H1 (cell line): ENCODE data around the gene CCDC8. TPM values are rescaled to one million over a fixed set of nuclear protein-coding genes. Genes with fewer than 3 reads are reported as not detected.

Experiments
- CTCF ChIA-PET: fragments of 300-600 bp; sonication (Branson Sonifier 250); formaldehyde crosslinking; loops from one replicate; lab custom pipeline; 2021; ENCODE audit not compliant: partially characterized antibody; lab: Charles Lee
- POLR2A ChIA-PET: fragments of 300-600 bp; sonication (Branson Sonifier 250); formaldehyde crosslinking; loops from one replicate; lab custom pipeline; 2021; ENCODE audit warnings: inconsistent platforms; ENCODE audit not compliant: partially characterized antibody; lab: Charles Lee
- DNase-seq, 2 experiments: peaks; one replicate each; pipeline versions ENCODE4 v3.0.0 to v3.0.0-alpha.2; 2010 to 2022; ENCODE audit warnings: low spot score in 2 of 2, low read depth in 1 of 2, mixed read lengths in 1 of 2
- FAIRE-seq: peaks from 2 replicates; lab custom pipeline; 2011; peaks lifted over from hg19 to GRCh38; lab: Jason Lieb, UNC
- H2AFZ ChIP-seq: 2 replicates; pipeline ENCODE4 v1.8.1; 2012; ENCODE audit warnings: low read length, inconsistent platforms
- H2AK5ac ChIP-seq: 2 replicates; pipeline ENCODE4 v1.6.1; 2013; ENCODE audit warnings: low read depth, low read length
- H2BK120ac ChIP-seq: replicated peaks from 2 replicates; pipeline ENCODE3; 2013; ENCODE audit warnings: low read depth, low read length, inconsistent platforms
- H2BK12ac ChIP-seq: 2 replicates; pipeline ENCODE4 v1.6.1; 2013; ENCODE audit warnings: low read depth, low read length
- H2BK15ac ChIP-seq: 2 replicates; pipeline ENCODE4 v1.6.1; 2013; ENCODE audit warnings: low read length
- H2BK20ac ChIP-seq: 2 replicates; pipeline ENCODE4 v1.6.1; 2013; ENCODE audit warnings: low read length
- H2BK5ac ChIP-seq: 2 replicates; pipeline ENCODE4 v1.6.1; 2013; ENCODE audit warnings: low read depth, low read length
- H3K14ac ChIP-seq: 2 replicates; pipeline ENCODE4 v1.6.1; 2013; ENCODE audit warnings: inconsistent platforms; ENCODE audit not compliant: insufficient read length
- H3K18ac ChIP-seq: 2 replicates; pipeline ENCODE4 v1.6.1; 2013; ENCODE audit warnings: low read length; ENCODE audit errors: extremely low read depth
- H3K23ac ChIP-seq: 2 replicates; pipeline ENCODE4 v1.6.1; 2013; ENCODE audit warnings: inconsistent platforms; ENCODE audit not compliant: insufficient read length
- H3K23me2 ChIP-seq: 2 replicates; pipeline ENCODE4 v1.6.1; 2013; ENCODE audit warnings: low read depth, low read length
- H3K27ac ChIP-seq: 2 replicates; pipeline ENCODE4 v1.6.1; 2011; ENCODE audit warnings: low read depth, low read length, inconsistent platforms
- H3K27me3 ChIP-seq, 4 experiments: replicated peaks in 1 of 4; 1 replicate in 1 of 4; 2 replicates in 3 of 4; pipeline versions ENCODE4 v1.6.1 to v1.8.1; 2011 to 2013; ENCODE audit warnings: low read length in 3 of 4, mild to moderate bottlenecking in 3 of 4, inconsistent platforms in 2 of 4, mixed read lengths in 2 of 4, moderate library complexity in 1 of 4; ENCODE audit not compliant: control insufficient read depth in 3 of 4, insufficient read depth in 3 of 4; ENCODE audit errors: extremely low read depth in 1 of 4
- H3K36me3 ChIP-seq, 4 experiments: 2 replicates each; pipeline versions ENCODE4 v1.6.1 to v1.8.1; 2011 to 2013; ENCODE audit warnings: mild to moderate bottlenecking in 4 of 4, low read length in 3 of 4, moderate library complexity in 2 of 4, control low read depth in 1 of 4, inconsistent platforms in 1 of 4; ENCODE audit not compliant: insufficient read depth in 4 of 4, control insufficient read depth in 2 of 4
- H3K4ac ChIP-seq: replicated peaks from 2 replicates; pipeline ENCODE3; 2013; ENCODE audit warnings: low read length, low read depth, mixed read lengths, inconsistent platforms; ENCODE audit not compliant: insufficient read length
- H3K4me1 ChIP-seq, 4 experiments: replicated peaks in 1 of 4; 1 replicate in 1 of 4; 2 replicates in 3 of 4; pipeline versions ENCODE4 v1.6.1 to v1.8.1; 2011 to 2013; ENCODE audit warnings: low read length in 3 of 4, inconsistent platforms in 2 of 4, mixed read lengths in 1 of 4; ENCODE audit not compliant: insufficient read depth in 4 of 4, control insufficient read depth in 3 of 4
- H3K4me2 ChIP-seq, 2 experiments: 2 replicates each; pipeline versions ENCODE4 v1.6.1 to v1.8.1; 2011 to 2013; ENCODE audit warnings: low read depth in 2 of 2, low read length in 2 of 2, control low read depth in 1 of 2, inconsistent platforms in 1 of 2, mild to moderate bottlenecking in 1 of 2; ENCODE audit not compliant: insufficient read depth in 1 of 2
- H3K4me3 ChIP-seq, 4 experiments: fragments of 200-600, 300-600 bp in 1 of 4; sonication (generic), shearing (Covaris generic), sonication (Bioruptor Twin) in 1 of 4; 2 replicates each; pipeline versions ENCODE4 v1.5.1 to v1.8.1; 2011 to 2016; ENCODE audit warnings: low read length in 4 of 4, low read depth in 3 of 4, control low read depth in 2 of 4, inconsistent platforms in 2 of 4, mild to moderate bottlenecking in 2 of 4, mixed read lengths in 1 of 4, moderate library complexity in 1 of 4; ENCODE audit not compliant: insufficient read depth in 2 of 4; ENCODE audit errors: extremely low read depth in 1 of 4
- H3K56ac ChIP-seq: replicated peaks from 2 replicates; pipeline ENCODE3; 2013; ENCODE audit warnings: low read depth, mild to moderate bottlenecking, mixed read lengths, low read length, inconsistent platforms; ENCODE audit not compliant: insufficient read length
- H3K79me1 ChIP-seq: 2 replicates; pipeline ENCODE4 v1.6.1; 2013; ENCODE audit warnings: low read depth, low read length, control low read depth
- H3K79me2 ChIP-seq, 2 experiments: 2 replicates each; pipeline versions ENCODE4 v1.6.1 to v1.8.1; 2012 to 2013; ENCODE audit warnings: low read length in 2 of 2, mild to moderate bottlenecking in 2 of 2, inconsistent platforms in 1 of 2; ENCODE audit not compliant: insufficient read depth in 2 of 2, control insufficient read depth in 1 of 2
- H3K9ac ChIP-seq, 4 experiments: replicated peaks in 1 of 4; 1 replicate in 1 of 4; 2 replicates in 3 of 4; pipeline versions ENCODE4 v1.6.1 to v1.8.1; 2011 to 2013; ENCODE audit warnings: low read depth in 3 of 4, low read length in 3 of 4, control low read depth in 2 of 4, mild to moderate bottlenecking in 2 of 4, moderate library complexity in 2 of 4, inconsistent platforms in 1 of 4; ENCODE audit errors: extremely low read depth in 1 of 4
- H3K9me3 ChIP-seq, 2 experiments: 2 replicates each; pipeline versions ENCODE4 v1.6.1 to v1.8.1; 2012 to 2013; ENCODE audit warnings: mild to moderate bottlenecking in 2 of 2, moderate library complexity in 2 of 2, control low read depth in 1 of 2, inconsistent platforms in 1 of 2, low read depth in 1 of 2, low read length in 1 of 2, mixed read lengths in 1 of 2; ENCODE audit not compliant: insufficient read depth in 2 of 2
- H4K20me1 ChIP-seq, 2 experiments: replicated peaks in 1 of 2; 2 replicates each; pipeline versions ENCODE3 to v1.8.1; 2011 to 2013; ENCODE audit warnings: inconsistent platforms in 2 of 2, low read length in 2 of 2, mild to moderate bottlenecking in 1 of 2; ENCODE audit not compliant: insufficient read depth in 2 of 2, control insufficient read depth in 1 of 2
- H4K5ac ChIP-seq: 2 replicates; pipeline ENCODE4 v1.6.1; 2013; ENCODE audit warnings: low read length, low read depth, mixed read lengths, inconsistent platforms; ENCODE audit not compliant: insufficient read length
- H4K8ac ChIP-seq: 2 replicates; pipeline ENCODE4 v1.8.0; 2013; ENCODE audit warnings: mild to moderate bottlenecking, moderate library complexity, low read length, inconsistent platforms; ENCODE audit not compliant: insufficient read depth; ENCODE audit errors: extremely low read depth
- H4K91ac ChIP-seq: replicated peaks from 2 replicates; pipeline ENCODE3; 2013; ENCODE audit warnings: low read length, mixed read lengths, inconsistent platforms; ENCODE audit not compliant: insufficient read length
- E2F6 ChIP-seq: IDR thresholded peaks from 2 replicates; pipeline ENCODE4 v1.6.1; 2012; ENCODE audit warnings: inconsistent platforms
- RXRA ChIP-seq: IDR thresholded peaks from 2 replicates; pipeline ENCODE4 v1.6.1; 2011; ENCODE audit warnings: low read depth, mild to moderate bottlenecking, low read length, moderate library complexity; ENCODE audit not compliant: insufficient read depth
- SAP30 ChIP-seq: fragments of 300-600 bp; sonication (generic); IDR thresholded peaks from 2 replicates; pipeline ENCODE4 v1.7.1; 2012; ENCODE audit warnings: low read length, moderate library complexity, mild to moderate bottlenecking, inconsistent platforms; ENCODE audit not compliant: insufficient read depth, insufficient replicate concordance
- TCF12 ChIP-seq: IDR thresholded peaks from 2 replicates; pipeline ENCODE4 v1.6.1; 2011; ENCODE audit warnings: low read depth, mild to moderate bottlenecking, low read length
- WGBS, 2 experiments: shearing (Covaris generic) in 1 of 2; methylation state at CpG; one replicate each; pipeline versions ENCODE4 v1.1.6 to v1.1.7; 2013 to 2015; ENCODE audit warnings: low lambda C conversion rate in 2 of 2, mixed read lengths in 2 of 2, inconsistent platforms in 1 of 2, low coverage in 1 of 2, missing lambda C conversion rate in 1 of 2; ENCODE audit not compliant: insufficient replicate concordance in 2 of 2, insufficient coverage in 1 of 2, insufficient read length in 1 of 2; ENCODE audit errors: extremely low coverage in 1 of 2, missing lambda C conversion rate in 1 of 2; 5-methylcytosine and 5-hydroxymethylcytosine counted together
- polyA plus RNA-seq, 7 experiments: library from polyadenylated mRNA; depleted of rRNA in 3 of 7; stranded (reverse) in 5 of 7; unstranded in 2 of 7; fragments of >200 nt in 5 of 7; fragments of 200-250 nt in 2 of 7; gene quantifications; 1 replicate in 5 of 7; 2 replicates in 1 of 7; 4 replicates in 1 of 7; pipeline versions ENCODE4 v1.2.1 to v1.2.3, GENCODE V29; 2011 to 2013; ENCODE audit warnings: missing spikeins in 2 of 7, mixed read lengths in 2 of 7
- total RNA-seq: library from RNA; stranded (reverse); fragmentation: NEBNext Ultra II Directional; extraction: Animal tissue kit (Norgen Biotek cat#: 25700); gene quantifications from 2 replicates; pipeline ENCODE4 v1.2.1, GENCODE V29; 2021

Gene CCDC8
- total and polyA plus RNA-seq, 2 of the 8 experiments (the other 6 are each of a cell fraction or from before 2014, with no cell fraction given), result 4.9 to 13.6 TPM

GRCh38 chr19:46383171-46383815 is 30.1 kb downstream of the CCDC8 start:
- H3K4me3 ChIP-seq, result no peak overlapping the region
- no peak overlapping the region for H3K9ac ChIP-seq
- no peak overlapping the region for H4K91ac ChIP-seq
- H4K5ac ChIP-seq, result no peak overlapping the region
- TF ChIP-seq TCF12, result no peak
- TF ChIP-seq SAP30, result no peak
- TF ChIP-seq E2F6, result no peak
- no peak for TF ChIP-seq RXRA
- TF ChIP-seq, all 59 proteins: peak for 0
- Histone ChIP-seq H3K27me3 (no peaks in the 10 kb centered on the region), H4K20me1 (peaks cover 2 to 11% of the 10 kb centered on the region in 2 experiments), H2AK5ac (no peak overlapping the region), H3K14ac (no peak overlapping the region), H2BK5ac (no peak overlapping the region), H3K23ac (no peak overlapping the region), H3K79me1 (peaks cover 3% of the 10 kb centered on the region; the same call in 1 of the 2 replicates), H3K4me2 (no peak overlapping the region), H3K4ac (no peak overlapping the region), H2BK15ac (no peak overlapping the region), H2AFZ (no peak overlapping the region), H2BK120ac (no peak overlapping the region), H3K9me3 (no peaks in the 10 kb centered on the region; a peak in 1 of 4 replicates), H3K4me1 (peaks cover 0 to 2% (median 0%) of the 10 kb centered on the region in 4 experiments; a peak in 2 of 7 replicates), H2BK12ac (no peak overlapping the region), H3K18ac (no peak overlapping the region), H3K79me2 (peaks cover 0 to 8% of the 10 kb centered on the region in 2 experiments; a peak in 1 of 4 replicates), H2BK20ac (no peak overlapping the region), H3K23me2 (no peaks in the 10 kb centered on the region), H3K27ac (no peak overlapping the region), H4K8ac (no peak overlapping the region; the same call in 1 of the 2 replicates), H3K36me3 (peaks cover 9 to 51% (median 37%) of the 10 kb centered on the region in 4 experiments; a peak in 6 of 8 replicates), H3K56ac (no peak overlapping the region)
- POLR2A ChIA-PET, result interaction anchor here (1.5 to 1.8 kb wide), 2 partner anchors 11 kb away, joined by 4 to 5 read pairs; no protein-coding TSS in a partner anchor
- 96% methylated on average over 15 of the region's 23 CpGs; no CpG with 5 or more reads in 1 of the 2 experiments for WGBS, 2 experiments
- FAIRE-seq, result no peak
- CTCF ChIA-PET, result interaction anchor here (0.6 to 2.8 kb wide), 7 partner anchors 11 to 422 kb away, joined by 3 to 20 read pairs (median 4); no protein-coding TSS in a partner anchor
- DNase-seq, result no peak
